ENCODE measurements around the gene GRIK3.
"Not testable (repeated sequence)": the region's sequence is repeated elsewhere in the genome, so short reads cannot be mapped to it uniquely, and the experiment has no call there.

The GRIK3 gene

GRCh38 chr1:36769886-36770830 is 264.2 kb downstream of the GRIK3 start:
- no peak for DNase-seq (ENCODE audit: low read depth in 1 of 2, low spot score in 1 of 2)

GRCh38 chr1:36768486-36769178 is 265.7 kb downstream of the GRIK3 start:
- DNase-seq (ENCODE audit: low read depth in 1 of 2, low spot score in 1 of 2), result no peak

- not testable (repeated sequence) for DNase-seq (ENCODE audit: low read depth in 1 of 2, low spot score in 1 of 2)
These were observed 266.9 kb downstream of the GRIK3 start for GRCh38 chr1:36767429-36767828.

- DNase-seq (ENCODE audit: low read depth in 1 of 2, low spot score in 1 of 2), result no peak
These were observed 267.8 kb downstream of the GRIK3 start for GRCh38 chr1:36766481-36766880.

GRCh38 chr1:36765785-36766300 is 268.5 kb downstream of the GRIK3 start:
- DNase-seq (ENCODE audit: low read depth in 1 of 2, low spot score in 1 of 2), result no peak

GRCh38 chr1:36764798-36765197 is 269.5 kb downstream of the GRIK3 start:
- DNase-seq (ENCODE audit: low read depth in 1 of 2, low spot score in 1 of 2), result no peak

- no peak for DNase-seq (ENCODE audit: low read depth in 1 of 2, low spot score in 1 of 2)
These were observed 270.5 kb downstream of the GRIK3 start for GRCh38 chr1:36763771-36764170.

GRCh38 chr1:36762174-36762573 is 272.1 kb downstream of the GRIK3 start:
- DNase-seq (ENCODE audit: low read depth in 1 of 2, low spot score in 1 of 2), result no peak

GRCh38 chr1:36761113-36761512 is 273.2 kb downstream of the GRIK3 start:
- DNase-seq (ENCODE audit: low read depth in 1 of 2, low spot score in 1 of 2), result no peak

GRCh38 chr1:36760081-36760480 is 274.2 kb downstream of the GRIK3 start:
- no peak for DNase-seq (ENCODE audit: low read depth in 1 of 2, low spot score in 1 of 2)

GRCh38 chr1:36759355-36759754 is 275.0 kb downstream of the GRIK3 start:
- no peak for DNase-seq (ENCODE audit: low read depth in 1 of 2, low spot score in 1 of 2)

- no peak for DNase-seq (ENCODE audit: low read depth in 1 of 2, low spot score in 1 of 2)
These were observed 278.7 kb downstream of the GRIK3 start for GRCh38 chr1:36755303-36756230.

GRCh38 chr1:36754366-36754765 is 279.9 kb downstream of the GRIK3 start:
- no peak for DNase-seq (ENCODE audit: low read depth in 1 of 2, low spot score in 1 of 2)

- no peak for DNase-seq (ENCODE audit: low read depth in 1 of 2, low spot score in 1 of 2)
These were observed 280.9 kb downstream of the GRIK3 start for GRCh38 chr1:36753451-36753850.

- no peak for DNase-seq (ENCODE audit: low read depth in 1 of 2, low spot score in 1 of 2)
These were observed 281.4 kb downstream of the GRIK3 start for GRCh38 chr1:36752891-36753361.

- no peak for DNase-seq (ENCODE audit: low read depth in 1 of 2, low spot score in 1 of 2)
These were observed 281.9 kb downstream of the GRIK3 start for GRCh38 chr1:36752431-36752830.

GRCh38 chr1:36751525-36751924 is 282.8 kb downstream of the GRIK3 start:
- no peak for DNase-seq (ENCODE audit: low read depth in 1 of 2, low spot score in 1 of 2)

- no peak for DNase-seq (ENCODE audit: low read depth in 1 of 2, low spot score in 1 of 2)
These were observed 285.8 kb downstream of the GRIK3 start for GRCh38 chr1:36748466-36748865.
